Measurements from ENCODE around the gene IFT43.

IFT43 gene

DNA sequence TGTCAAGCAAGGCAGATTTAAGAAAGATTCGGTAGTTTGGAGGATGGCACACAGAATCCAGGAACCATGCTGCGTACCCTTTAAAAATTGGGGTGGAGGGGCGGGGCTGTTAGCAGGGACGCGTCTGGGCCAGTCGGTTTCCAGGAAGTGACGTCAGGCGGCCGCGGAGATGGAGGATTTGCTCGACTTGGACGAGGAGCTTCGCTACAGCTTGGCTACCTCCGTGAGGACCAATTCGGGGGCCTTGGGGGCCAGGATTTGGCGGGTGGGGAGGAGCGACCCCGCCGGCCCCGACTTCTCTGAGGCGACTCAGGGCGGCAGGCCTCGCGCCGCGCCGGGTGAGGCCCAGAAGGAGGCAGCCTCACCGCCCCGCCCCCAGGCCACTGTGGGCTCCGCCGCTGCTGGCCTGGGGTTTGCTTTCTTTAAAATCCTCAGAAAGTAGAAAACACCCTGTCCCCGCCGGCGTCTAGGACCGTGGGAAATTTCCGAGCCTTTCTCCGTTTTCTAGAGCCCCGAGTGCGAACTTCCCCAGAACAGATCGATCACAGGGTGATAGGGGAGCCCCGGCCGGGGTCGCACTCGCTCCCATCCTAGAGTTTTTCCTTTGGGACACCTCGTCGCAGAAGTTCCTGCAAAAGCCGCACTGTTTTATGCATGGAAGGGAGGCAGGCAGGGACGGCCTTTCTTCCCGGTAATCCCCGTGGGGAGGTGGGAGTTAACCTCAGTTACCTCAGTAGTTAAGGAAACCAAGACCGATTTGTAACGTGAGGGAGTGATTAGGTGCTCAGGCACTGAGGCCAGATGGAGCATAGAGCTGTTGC is at the start of gene IFT43:
IFT43 (plus strand) TSS at position 146 of the 821 bp plus-strand sequence; CDS start at position 170, 24 bp downstream.
- DNase-seq (ENCODE audit: low read depth in 2 of 2), result peak; percentile 26 to 39

DNA sequence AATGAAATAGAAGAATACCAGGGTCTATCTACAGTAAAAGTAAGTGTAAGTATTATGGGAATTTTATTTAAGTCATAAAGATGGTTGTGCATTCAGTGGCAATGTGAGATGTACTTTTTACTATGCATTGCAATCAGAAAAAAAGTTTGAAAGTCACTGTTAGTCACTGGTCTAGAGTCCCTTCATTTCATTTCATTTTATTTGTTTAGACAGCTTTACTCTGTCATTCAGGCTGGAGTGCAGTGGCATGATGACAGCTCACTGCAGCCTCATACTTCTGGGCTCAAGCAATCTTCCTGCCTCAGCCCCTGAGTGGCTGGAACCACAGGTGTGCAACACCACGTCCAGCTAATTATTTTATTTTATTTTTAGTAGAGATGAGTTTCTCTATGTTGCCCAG is 46.4 kb upstream of the IFT43 start:
- no peak for DNase-seq (ENCODE audit: low read depth in 2 of 2)

- DNase-seq (ENCODE audit: low read depth in 2 of 2), result peak in 1 of 2 experiments; percentile 3
Observed at GRCh38 chr14:75941030-75941429, 44.5 kb upstream of the IFT43 start.

GRCh38 chr14:75944607-75945241 is 40.8 kb upstream of the IFT43 start:
- DNase-seq (ENCODE audit: low read depth in 2 of 2), result no peak

DNA sequence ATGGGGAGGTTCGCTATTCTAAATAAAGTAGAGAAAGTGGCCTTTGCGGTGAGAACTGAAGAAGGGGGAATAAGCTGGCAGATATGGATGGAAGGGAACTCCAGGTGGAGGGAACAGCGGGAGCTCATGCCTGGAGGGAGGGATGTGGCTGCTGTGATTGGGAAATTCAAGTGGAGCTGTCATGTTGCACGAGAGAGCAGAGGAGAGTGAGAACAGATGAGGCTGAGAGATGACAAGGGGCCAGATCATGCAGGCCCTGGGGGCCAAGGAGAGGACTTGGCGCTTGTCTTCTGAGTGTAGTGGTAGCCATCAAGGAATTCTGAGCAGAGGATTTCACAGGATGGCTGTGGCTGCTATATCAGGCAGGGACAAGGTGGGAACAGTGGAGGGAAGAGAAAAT is 38.8 kb upstream of the IFT43 start:
- no peak for DNase-seq (ENCODE audit: low read depth in 2 of 2)

- DNase-seq (ENCODE audit: low read depth in 2 of 2), result no peak
Observed at GRCh38 chr14:75952489-75952888, 33.1 kb upstream of the IFT43 start.

DNA sequence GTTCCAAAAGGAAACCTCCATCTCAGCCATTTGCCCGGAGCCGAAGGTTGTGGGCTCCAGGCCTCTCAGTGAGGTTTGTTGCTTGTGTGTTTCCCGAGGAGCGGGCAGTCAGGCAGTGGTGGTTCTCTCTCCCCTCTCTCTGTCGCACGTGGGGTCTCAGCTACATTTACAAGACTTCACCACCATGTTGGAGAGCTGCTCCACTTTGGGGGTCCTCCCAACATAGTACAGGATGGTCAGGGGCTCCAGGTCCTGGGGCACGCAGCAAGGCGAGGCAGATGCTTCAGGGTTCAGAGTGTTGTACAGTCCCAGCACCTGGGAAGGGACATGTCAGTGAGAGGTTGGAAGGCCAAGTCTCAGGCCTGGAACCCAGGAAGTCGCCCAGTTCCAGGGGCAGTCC is 26.5 kb upstream of the IFT43 start:
- DNase-seq (ENCODE audit: low read depth in 2 of 2), result no peak

DNA sequence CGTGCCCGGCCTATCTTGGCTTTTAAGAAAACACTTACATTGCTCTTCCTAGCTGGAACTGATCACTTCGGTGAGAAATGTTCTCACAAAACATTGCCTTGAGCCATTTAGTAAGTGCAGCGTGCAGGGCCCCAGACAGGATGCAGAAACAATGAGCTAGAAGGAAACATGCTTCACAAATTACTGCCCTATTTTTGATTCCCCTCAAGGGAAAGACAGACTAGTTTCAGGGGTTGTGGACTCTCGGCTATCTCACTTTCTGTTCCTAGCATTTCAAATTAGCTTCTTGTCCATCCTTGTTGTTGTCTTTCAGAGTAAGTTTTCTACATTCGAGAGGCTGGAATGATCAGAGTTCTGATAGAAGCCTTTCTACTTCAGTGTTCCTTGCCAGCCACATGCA is 25.3 kb upstream of the IFT43 start:
- DNase-seq (ENCODE audit: low read depth in 2 of 2), result no peak

DNA sequence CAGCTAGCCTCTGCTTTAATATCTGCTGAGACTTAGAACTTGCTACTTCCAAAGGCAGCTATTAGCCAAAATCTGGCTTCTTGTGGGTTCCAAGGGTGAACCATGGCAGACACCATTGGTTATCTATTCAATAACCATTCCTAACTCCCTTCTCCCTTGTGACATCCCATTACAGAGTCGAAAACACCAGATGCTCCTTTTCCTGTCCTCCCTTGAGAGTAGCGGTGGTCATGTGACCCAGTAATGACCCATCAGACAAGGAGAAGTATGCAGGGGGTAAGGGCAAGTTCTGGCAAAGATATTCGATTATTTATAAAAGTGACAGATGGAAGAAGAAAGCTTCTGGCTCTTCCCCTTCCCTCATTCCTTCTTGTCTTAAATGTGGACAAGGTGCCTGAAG is 23.9 kb upstream of the IFT43 start:
- DNase-seq (ENCODE audit: low read depth in 2 of 2), result no peak

GRCh38 chr14:75967866-75968265 is 17.7 kb upstream of the IFT43 start:
- no peak for DNase-seq (ENCODE audit: low read depth in 2 of 2)

DNA sequence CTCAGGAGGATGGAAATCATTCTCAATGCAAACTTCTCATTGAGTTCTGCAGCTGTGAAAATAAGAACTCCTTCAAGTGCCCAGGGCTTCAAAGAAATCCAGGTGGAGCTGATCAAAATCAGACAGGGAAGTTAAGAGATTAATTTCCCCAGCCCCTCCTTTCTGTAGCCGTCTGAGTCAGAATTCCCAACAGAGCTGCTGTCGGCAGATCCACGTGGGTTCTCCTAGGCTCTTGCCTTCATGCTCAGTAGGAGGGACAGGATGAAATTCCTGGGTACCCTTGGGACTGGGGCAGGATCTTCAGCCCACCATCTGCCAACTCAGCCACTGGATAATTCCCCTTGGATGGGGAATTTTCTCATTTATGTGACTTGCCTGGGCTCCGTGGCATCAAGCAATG is 17.1 kb upstream of the IFT43 start:
- DNase-seq (ENCODE audit: low read depth in 2 of 2), result peak; percentile 36 to 45

DNA sequence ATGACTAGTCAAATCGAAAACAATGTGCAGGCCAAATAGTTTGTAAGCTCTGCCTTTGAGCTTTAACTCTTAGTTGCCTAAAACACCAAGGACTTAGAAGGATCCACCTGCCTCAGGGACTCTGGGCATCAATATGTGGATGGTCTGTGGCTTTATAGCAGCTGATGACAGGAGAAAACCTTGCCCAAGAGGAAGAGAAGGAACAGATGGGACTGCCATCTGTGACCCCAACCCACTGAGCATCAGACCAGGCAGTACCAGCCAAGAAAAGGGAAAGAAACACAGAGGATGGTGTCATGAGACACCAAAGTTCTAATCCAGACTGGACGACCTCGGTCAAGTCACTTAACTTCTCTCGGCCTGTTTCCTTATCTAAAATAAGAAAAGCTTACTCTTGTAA is 16.4 kb upstream of the IFT43 start:
- DNase-seq (ENCODE audit: low read depth in 2 of 2), result no peak

GRCh38 chr14:75969891-75970290 is 15.7 kb upstream of the IFT43 start:
- no peak for DNase-seq (ENCODE audit: low read depth in 2 of 2)

GRCh38 chr14:75970989-75971388 is 14.6 kb upstream of the IFT43 start:
- DNase-seq (ENCODE audit: low read depth in 2 of 2), result no peak

GRCh38 chr14:75971509-75971908 is 14.1 kb upstream of the IFT43 start:
- DNase-seq (ENCODE audit: low read depth in 2 of 2), result no peak

GRCh38 chr14:75972801-75973421 is 12.7 kb upstream of the IFT43 start:
- DNase-seq (ENCODE audit: low read depth in 2 of 2), result no peak

DNA sequence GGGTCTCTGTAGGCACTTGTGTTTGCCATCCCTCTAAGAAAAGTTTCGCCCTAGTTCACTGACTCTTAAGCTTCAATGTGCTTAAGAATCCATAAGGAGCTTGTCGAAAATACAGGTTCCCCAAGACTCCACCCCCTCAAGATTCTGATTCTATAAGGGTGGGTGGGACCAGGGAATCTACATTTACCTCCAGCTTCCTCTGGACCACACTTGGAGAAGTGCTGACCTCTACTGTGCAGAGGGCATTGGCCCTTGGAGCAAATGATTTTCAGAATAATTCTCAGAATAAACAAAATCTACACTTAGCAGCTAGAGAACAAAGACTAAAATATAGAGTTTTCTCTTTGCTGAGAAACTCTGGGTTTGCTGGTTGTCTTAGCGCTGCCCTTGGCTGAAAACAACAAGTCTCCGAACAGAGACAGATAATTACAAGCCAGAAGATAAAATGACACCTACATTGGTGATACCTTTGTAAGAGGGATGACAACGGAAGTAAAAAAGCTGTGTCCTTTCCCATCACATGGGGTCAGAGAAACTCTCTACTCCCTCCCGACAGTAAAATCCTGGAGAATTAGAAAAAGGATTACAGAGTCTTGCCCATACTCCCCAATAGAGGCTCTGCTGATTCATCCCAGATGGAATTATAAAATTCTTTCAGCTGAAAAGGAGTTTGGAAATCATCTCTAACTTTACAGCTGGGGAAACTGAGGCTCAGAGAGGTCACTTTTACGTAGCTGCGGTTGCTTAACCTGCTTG is 8.6 kb upstream of the IFT43 start:
- no peak for DNase-seq (ENCODE audit: low read depth in 2 of 2)

DNA sequence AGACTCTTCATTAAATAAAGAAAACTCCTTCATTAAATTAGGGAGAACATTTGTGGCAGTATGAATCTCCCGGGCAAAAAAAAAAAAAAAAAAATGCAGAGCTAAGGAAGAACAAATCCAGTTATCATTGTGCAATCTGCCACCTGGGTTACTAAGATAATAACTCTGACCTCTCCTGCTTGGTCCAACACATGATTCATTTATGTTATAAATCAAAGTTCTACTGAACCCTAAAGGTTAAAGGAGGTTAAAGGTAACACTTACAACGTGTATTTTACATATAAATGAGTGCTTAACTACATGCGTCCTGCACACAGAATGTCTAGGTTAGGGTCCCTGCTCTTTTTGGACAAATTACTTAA is 8.0 kb upstream of the IFT43 start:
- no peak for DNase-seq (ENCODE audit: low read depth in 2 of 2)

- DNase-seq (ENCODE audit: low read depth in 2 of 2), result no peak
Observed at GRCh38 chr14:75978249-75978731, 7.3 kb upstream of the IFT43 start.

- DNase-seq (ENCODE audit: low read depth in 2 of 2), result no peak
Observed at GRCh38 chr14:75979071-75979571, 6.4 kb upstream of the IFT43 start.

GRCh38 chr14:75979648-75980565 is 5.7 kb upstream of the IFT43 start:
- no peak for DNase-seq (ENCODE audit: low read depth in 2 of 2)

All from fibroblast of skin of left biceps (primary cell).